ENCODE measurements around the gene SMARCB1.

DNA sequence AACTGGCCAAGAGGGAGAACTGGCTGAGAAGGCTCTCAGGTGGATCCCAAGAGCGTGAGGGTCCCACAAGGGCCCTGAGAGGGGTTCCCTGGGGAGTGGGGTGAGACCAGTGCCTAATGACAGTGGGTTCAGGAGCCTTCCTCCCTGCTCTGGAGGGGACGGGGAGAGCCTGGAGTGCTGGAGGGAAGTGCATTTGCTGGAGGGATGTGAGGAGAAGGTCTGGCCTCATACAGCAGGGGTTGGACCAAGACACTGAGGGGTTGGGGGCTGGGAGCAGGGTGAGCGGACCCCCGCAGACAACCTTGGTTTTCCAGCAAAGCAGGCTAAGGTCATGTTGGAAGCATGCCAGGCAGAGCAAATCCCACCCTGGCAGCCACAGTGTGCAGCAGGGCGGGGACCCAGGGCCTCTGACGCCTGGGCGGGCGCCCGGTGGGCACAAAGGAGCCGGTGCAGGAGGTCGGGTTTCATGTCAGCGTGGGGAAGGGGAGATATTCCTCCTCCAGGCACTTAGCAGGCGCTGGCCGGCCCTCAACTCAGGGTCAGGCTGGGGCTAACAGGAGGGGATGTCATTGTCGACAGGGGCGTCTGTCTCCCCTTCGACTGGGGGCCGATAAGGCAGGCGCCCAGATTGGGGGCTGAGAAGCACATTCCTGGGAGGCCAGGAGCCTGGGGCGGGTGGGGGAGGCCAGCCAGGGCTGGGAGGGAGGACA is 55.1 kb downstream of the SMARCB1 start:
- TF ChIP-seq, protein P1, sequence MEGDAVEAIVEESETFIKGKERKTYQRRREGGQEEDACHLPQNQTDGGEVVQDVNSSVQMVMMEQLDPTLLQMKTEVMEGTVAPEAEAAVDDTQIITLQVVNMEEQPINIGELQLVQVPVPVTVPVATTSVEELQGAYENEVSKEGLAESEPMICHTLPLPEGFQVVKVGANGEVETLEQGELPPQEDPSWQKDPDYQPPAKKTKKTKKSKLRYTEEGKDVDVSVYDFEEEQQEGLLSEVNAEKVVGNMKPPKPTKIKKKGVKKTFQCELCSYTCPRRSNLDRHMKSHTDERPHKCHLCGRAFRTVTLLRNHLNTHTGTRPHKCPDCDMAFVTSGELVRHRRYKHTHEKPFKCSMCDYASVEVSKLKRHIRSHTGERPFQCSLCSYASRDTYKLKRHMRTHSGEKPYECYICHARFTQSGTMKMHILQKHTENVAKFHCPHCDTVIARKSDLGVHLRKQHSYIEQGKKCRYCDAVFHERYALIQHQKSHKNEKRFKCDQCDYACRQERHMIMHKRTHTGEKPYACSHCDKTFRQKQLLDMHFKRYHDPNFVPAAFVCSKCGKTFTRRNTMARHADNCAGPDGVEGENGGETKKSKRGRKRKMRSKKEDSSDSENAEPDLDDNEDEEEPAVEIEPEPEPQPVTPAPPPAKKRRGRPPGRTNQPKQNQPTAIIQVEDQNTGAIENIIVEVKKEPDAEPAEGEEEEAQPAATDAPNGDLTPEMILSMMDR (optimal IDR thresholded peaks at IDR 0.05 in 1 of 3, IDR thresholded peaks at IDR 0.05 in 1 of 3, conservative IDR thresholded peaks at IDR 0.05 in 1 of 3; ENCODE audit: extremely low read depth in 1 of 3, insufficient read depth in 2 of 3, low read length in 3 of 3) = no peak
- no peak for TF ChIP-seq EZH2 (IDR thresholded peaks at IDR 0.05; ENCODE audit: low read length)

Data from keratinocyte (primary cell).